BJ (cell line): ENCODE measurements around the gene GUCY2C. TPM values are rescaled to one million over a fixed set of nuclear protein-coding genes. Genes with fewer than 3 reads are reported as not detected.

ENCODE experiments used
- CTCF ChIA-PET: fragments of 350-600 bp; formaldehyde crosslinking; extraction: SDS; loops from one replicate; lab custom pipeline; 2021; ENCODE audit warnings: antibody characterized with exemption, inconsistent platforms; lab: Yijun Ruan, JAX
- POLR2A ChIA-PET: fragments of 300-600 bp; sonication (Branson Sonifier 250); formaldehyde crosslinking; extraction: SDS; loops from one replicate; lab custom pipeline; 2021; ENCODE audit warnings: antibody characterized with exemption; lab: Charles Lee
- DNase-seq: peaks from one replicate; pipeline ENCODE4 v3.0.0-alpha.2; 2011; ENCODE audit warnings: low read depth
- H3K27me3 ChIP-seq: 2 replicates; pipeline ENCODE4 v1.6.0; 2011; ENCODE audit warnings: low read length; ENCODE audit not compliant: control insufficient read depth, insufficient read depth
- H3K36me3 ChIP-seq: 2 replicates; pipeline ENCODE4 v1.5.1; 2011; ENCODE audit warnings: low read length; ENCODE audit not compliant: control insufficient read depth, insufficient read depth
- H3K4me3 ChIP-seq: 2 replicates; pipeline ENCODE4 v1.5.1; 2011; ENCODE audit warnings: low read depth, mild to moderate bottlenecking, control low read depth, low read length
- polyA plus RNA-seq: library from polyadenylated mRNA; depleted of rRNA; stranded (reverse); fragments of >200 nt; gene quantifications from 2 replicates; pipeline ENCODE4 v1.2.3, GENCODE V29; 2011
- TF ChIP-seq, protein P1 (sequence below): IDR thresholded peaks from 2 replicates; pipeline ENCODE4 v1.5.1; 2011; ENCODE audit warnings: low read depth, mild to moderate bottlenecking, control low read depth, inconsistent platforms, low read length, moderate library complexity; ENCODE audit not compliant: insufficient read depth

The GUCY2C gene
- polyA plus RNA-seq, 1 experiment = not detected

DNA sequence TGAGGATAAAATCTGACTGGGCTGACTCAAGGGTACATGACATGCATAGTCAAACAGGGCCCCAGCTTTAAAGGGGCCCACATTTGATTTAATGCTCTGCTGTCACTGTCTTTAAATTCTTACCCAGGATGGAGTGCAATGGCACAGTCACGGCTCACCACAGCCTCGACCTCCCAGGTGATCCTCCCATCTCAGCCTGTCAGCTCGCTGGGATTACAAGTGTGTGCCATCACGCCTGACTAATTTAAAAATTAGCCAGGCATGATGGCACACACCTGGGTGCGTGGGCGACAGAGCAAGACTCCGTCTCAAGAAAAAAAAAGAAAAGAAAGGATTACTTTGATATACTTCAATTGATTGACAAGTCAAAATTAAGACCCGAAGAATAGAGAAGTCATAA, 119.5 kb downstream of the GUCY2C start:
- H3K27me3 ChIP-seq = no peaks in the 10 kb centered on the region
- H3K4me3 ChIP-seq = no peak overlapping the region
- CTCF ChIA-PET = no interaction called here
- POLR2A ChIA-PET = no interaction called here
- TF ChIP-seq, protein P1, sequence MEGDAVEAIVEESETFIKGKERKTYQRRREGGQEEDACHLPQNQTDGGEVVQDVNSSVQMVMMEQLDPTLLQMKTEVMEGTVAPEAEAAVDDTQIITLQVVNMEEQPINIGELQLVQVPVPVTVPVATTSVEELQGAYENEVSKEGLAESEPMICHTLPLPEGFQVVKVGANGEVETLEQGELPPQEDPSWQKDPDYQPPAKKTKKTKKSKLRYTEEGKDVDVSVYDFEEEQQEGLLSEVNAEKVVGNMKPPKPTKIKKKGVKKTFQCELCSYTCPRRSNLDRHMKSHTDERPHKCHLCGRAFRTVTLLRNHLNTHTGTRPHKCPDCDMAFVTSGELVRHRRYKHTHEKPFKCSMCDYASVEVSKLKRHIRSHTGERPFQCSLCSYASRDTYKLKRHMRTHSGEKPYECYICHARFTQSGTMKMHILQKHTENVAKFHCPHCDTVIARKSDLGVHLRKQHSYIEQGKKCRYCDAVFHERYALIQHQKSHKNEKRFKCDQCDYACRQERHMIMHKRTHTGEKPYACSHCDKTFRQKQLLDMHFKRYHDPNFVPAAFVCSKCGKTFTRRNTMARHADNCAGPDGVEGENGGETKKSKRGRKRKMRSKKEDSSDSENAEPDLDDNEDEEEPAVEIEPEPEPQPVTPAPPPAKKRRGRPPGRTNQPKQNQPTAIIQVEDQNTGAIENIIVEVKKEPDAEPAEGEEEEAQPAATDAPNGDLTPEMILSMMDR = no peak
- H3K36me3 ChIP-seq = no peaks in the 10 kb centered on the region
- no peak for DNase-seq

DNA sequence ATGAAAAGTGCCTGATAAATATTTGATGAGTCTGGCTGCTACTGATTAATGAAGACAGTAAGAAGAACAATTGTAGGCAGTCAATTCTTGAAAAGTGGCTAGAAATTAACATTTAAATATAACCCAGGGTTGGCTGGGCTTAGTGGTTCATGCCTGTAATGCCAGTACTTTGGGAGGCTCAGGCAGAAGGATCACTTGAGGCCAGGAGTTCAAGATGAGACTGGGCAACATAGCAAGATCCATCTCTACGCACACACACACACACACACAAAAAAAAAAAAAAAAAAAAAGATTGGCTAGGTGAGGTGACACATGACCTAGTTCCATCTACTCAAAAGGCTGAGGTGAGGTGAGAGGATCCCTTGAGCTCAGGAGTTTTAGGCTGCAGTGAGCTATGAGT, 120.8 kb downstream of the GUCY2C start:
- TF ChIP-seq, protein P1 = no peak
- CTCF ChIA-PET = no interaction called here
- Histone ChIP-seq H3K4me3 (no peak overlapping the region), H3K36me3 (no peaks in the 10 kb centered on the region), H3K27me3 (no peaks in the 10 kb centered on the region)
- POLR2A ChIA-PET = no interaction called here
- DNase-seq = no peak

DNA sequence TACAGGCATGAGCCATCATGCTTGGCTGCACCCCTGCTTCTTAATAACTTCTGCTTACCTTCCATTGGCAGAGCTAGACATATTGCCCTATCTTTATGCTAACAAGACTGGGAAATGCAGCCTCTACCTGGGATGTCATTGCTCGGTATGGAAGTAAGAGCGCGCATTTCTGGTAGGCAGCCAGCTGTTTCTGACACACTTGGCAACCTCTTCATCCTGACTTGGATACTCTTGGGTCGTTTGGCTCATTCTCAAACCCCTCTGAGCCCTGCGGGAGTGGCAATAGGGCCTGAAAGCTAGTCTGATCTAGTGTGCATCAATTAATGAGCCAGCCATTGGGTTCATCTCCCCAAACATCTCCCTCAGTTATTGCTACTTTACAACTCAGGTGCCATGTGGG, 123.3 kb downstream of the GUCY2C start:
- TF ChIP-seq, protein P1 = no peak
- no peaks in the 10 kb centered on the region for H3K27me3 ChIP-seq
- H3K36me3 ChIP-seq = no peaks in the 10 kb centered on the region
- POLR2A ChIA-PET = no interaction called here
- H3K4me3 ChIP-seq = no peak overlapping the region
- no peak for DNase-seq
- CTCF ChIA-PET = no interaction called here

DNA sequence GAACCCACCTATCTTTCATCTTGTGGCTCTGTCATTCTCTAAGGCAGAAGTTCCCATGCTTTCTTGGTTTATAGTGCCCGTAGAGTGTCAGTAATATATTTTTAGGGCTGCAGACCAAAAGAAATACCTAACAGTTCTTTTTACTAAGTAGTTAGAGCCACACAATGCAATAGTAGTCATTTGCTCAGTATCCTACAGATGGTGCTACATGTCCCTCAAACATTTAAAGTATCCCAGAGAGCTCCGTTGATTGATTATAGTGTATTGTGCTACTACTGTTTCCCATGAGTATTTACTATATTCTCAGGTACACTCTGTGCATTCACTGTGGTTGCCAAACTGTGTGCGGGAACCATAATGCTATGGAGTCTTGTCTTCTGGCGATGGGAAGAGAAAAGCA, 124.0 kb downstream of the GUCY2C start:
- CTCF ChIA-PET = no interaction called here

DNA sequence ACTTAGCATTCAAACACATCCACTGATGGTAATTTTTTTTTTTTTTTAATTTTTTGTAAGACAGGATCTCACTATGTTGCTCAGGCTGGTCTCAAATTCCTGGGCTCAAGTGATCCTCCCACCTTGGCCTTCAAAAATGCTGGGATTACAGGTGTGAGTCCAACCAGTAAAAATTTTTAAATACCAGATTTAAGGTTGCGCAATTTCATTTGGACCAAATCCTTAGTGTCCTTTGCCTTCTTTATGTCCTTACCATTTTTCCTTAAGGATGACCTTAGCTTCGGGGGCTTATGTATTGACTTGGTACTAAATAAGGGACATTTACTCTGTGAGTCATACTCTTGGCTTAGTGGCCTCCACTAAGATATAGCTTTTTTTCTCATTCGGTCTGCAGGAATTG, 124.6 kb downstream of the GUCY2C start:
- H3K4me3 ChIP-seq = no peak overlapping the region
- TF ChIP-seq, protein P1 = no peak
- no peaks in the 10 kb centered on the region for H3K36me3 ChIP-seq
- POLR2A ChIA-PET = no interaction called here
- CTCF ChIA-PET = interaction anchor here (0.6 kb wide), 1 partner anchor 9 kb away, joined by 3 read pairs; no protein-coding TSS in a partner anchor
- H3K27me3 ChIP-seq = no peaks in the 10 kb centered on the region
- DNase-seq = no peak

More for the DNA sequence above, 124.0 kb downstream of the GUCY2C start:
- POLR2A ChIA-PET = no interaction called here
- Histone ChIP-seq H3K4me3 (no peak overlapping the region), H3K36me3 (no peaks in the 10 kb centered on the region), H3K27me3 (no peaks in the 10 kb centered on the region)
- TF ChIP-seq, protein P1 = no peak
- no peak for DNase-seq
